Hippocampal formation (tissue), 2 donors: Measurements from ENCODE around the gene MARK4.

Source experiments
- DNase-seq, 2 donors: peaks; one replicate each; lab custom pipeline; 2025; lab: John Stamatoyannopoulos, UW

The MARK4 gene

GRCh38 chr19:45271735-45272108, 20.7 kb downstream of the MARK4 start:
- DNase-seq = no peak

- no peak for DNase-seq
These were observed 22.4 kb downstream of the MARK4 start for GRCh38 chr19:45273521-45273855.

- no peak for DNase-seq
These were observed 24.4 kb downstream of the MARK4 start for GRCh38 chr19:45275370-45275971.

- no peak for DNase-seq
These were observed 25.2 kb downstream of the MARK4 start for GRCh38 chr19:45276284-45276687.

- DNase-seq = no peak
These were observed 27.0 kb downstream of the MARK4 start for GRCh38 chr19:45278087-45278486.

- no peak for DNase-seq
These were observed 28.6 kb downstream of the MARK4 start for GRCh38 chr19:45279587-45280192.

GRCh38 chr19:45280471-45280961, 29.4 kb downstream of the MARK4 start:
- no peak for DNase-seq

GRCh38 chr19:45283443-45284033, 32.5 kb downstream of the MARK4 start:
- DNase-seq = no peak

DNA sequence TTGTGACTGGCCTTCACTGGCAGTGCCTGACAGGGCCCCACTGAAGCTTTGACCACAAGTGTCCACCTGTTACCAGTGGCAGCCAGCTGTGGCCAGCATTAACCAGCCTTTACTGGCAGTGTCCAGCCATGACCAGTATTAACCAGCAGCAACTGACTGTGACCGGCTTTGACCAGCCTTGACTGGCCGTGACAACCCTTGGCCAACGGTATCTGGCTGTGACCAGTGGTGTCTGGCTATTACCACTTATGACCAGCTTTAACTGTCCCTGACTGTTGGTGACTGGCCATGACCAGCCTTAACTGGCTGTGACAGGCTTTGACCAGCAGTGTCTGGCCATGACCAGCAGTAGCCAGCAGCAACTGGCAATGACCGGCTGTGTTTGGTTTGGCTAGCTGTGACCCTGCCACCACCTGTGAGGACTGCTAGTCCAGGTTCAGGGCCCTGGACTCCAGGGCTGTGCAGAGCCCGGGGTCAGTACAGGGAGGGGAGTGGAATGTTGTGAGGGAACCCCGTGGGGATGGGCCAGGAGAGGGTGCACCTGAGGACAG, 39.4 kb downstream of the MARK4 start:
- DNase-seq = no peak

- DNase-seq = no peak
These were observed 40.8 kb downstream of the MARK4 start for GRCh38 chr19:45291834-45292233.

DNA sequence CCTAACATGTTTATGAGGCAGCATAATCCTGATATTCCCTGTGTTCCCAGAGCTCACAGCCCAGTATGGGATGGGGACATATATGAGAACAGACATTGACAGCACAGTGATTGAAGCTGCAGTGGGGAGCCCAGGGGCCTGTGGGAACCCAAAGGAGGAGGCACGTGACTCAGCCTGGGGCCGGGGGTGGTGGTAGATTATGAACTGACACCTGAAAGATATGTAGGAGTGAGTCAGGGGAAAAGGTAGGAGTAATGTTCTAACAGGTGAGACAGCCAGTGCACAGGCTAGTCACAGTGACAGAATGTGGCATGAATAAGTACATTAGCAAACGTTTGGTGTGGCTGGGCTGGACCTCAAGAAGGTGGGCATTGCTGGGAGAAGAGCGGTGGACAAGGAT, 42.6 kb downstream of the MARK4 start:
- DNase-seq = no peak

- DNase-seq = peak; percentile 17 to 54
These were observed 43.4 kb downstream of the MARK4 start for GRCh38 chr19:45294291-45295029.

DNA sequence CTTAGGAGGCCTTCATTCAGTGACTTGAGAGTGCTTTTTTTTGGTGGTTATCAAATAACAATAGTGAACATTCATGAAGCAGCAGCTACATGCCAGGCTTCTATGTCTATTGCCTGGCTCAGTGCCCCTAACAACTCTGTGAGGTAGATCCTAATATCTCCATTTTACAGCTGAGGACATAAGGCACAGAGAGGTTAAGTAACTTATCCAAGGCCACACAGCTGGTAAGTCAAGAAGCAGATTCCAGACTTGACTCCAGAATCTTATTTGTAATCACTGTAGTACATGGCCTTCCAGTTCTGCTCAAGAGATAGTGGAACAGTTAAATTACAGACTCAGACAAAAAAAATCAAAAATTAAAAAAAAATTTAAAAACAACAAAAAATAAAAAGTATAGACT, 44.8 kb downstream of the MARK4 start:
- no peak for DNase-seq

- no peak for DNase-seq
These were observed 45.3 kb downstream of the MARK4 start for GRCh38 chr19:45296355-45296754.

DNA sequence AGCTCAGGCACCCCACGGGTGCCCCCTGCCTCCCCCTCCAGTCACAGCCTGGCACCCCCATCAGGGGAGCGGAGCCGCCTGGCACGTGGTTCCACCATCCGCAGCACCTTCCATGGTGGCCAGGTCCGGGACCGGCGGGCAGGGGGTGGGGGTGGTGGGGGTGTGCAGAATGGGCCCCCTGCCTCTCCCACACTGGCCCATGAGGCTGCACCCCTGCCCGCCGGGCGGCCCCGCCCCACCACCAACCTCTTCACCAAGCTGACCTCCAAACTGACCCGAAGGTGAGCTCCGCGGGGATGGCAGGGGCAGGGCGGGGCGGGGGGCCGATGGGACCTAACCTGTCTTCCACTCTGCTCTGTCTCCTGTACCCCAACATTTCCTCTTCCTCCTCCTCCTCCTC, 46.6 kb downstream of the MARK4 start:
- DNase-seq = no peak

DNA sequence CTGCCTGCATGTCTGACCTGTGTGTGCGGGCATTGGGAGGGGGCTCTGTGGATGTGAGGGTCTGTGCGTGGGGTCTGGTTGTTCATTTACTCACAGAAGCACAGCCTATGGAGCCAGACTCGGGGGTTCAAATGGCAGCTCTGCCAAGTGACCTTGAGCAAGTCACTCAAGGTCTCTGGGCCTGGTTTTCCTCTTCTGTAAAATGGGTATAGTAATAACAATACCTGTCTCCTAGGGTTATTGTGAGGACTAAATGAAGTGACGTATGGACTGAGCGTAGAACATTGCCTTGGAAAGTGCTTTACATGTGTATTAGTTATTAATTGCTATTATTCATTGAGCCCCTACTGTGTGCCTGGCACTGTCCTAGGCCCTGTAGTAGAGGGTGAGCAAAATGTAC, 47.2 kb downstream of the MARK4 start:
- DNase-seq = no peak

DNA sequence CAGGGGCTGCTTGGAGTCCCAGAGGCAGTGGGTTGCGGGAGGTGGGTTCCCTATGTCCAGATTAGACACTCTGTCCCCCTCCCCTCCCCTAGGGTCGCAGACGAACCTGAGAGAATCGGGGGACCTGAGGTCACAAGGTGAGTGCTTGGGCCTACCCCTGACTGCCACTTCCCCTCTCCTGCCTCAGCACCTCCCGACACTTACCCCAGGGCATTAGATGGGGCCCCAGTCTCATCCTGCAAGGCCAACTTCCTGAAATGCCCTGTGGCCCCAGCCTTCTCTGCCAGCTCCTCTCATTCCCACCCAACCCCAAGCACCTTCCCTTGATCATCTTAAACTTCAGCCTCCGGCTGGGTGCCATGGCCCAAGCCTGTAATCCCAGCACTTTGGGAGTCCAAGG, 48.6 kb downstream of the MARK4 start:
- no peak for DNase-seq

DNA sequence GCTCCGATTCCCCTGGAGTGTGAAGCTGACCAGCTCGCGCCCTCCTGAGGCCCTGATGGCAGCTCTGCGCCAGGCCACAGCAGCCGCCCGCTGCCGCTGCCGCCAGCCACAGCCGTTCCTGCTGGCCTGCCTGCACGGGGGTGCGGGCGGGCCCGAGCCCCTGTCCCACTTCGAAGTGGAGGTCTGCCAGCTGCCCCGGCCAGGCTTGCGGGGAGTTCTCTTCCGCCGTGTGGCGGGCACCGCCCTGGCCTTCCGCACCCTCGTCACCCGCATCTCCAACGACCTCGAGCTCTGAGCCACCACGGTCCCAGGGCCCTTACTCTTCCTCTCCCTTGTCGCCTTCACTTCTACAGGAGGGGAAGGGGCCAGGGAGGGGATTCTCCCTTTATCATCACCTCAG, 51.3 kb downstream of the MARK4 start:
- DNase-seq = no peak

GRCh38 chr19:45303269-45304060, 52.4 kb downstream of the MARK4 start:
- no peak for DNase-seq

- DNase-seq = no peak
These were observed 53.3 kb downstream of the MARK4 start for GRCh38 chr19:45304141-45304926.

DNA sequence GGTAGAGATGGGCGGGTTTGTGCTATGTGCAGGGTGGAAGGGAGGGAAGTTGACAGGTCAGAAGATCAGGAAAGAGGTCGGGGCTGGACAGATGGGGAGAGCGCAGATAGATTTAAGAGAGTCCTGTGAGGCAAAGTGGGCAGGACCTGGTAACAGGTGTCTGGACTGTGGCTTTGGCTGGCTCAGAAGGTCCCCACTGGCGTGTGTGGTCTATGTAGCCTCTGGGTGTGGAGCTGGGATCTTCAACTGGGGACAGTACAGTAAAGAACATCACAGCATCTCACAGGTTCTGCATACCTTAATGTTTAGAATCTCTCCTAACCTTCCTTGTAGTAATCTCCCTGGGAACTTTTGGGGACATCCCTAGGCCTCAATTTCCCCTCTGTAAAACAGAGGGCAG, 53.9 kb downstream of the MARK4 start:
- DNase-seq = no peak
